Tibial artery (tissue), 4 donors: ENCODE measurements around the gene NDE1.
A peak's percentile ranks its signal among the peaks of the same experiment; 100 is the strongest.
"Not testable (repeated sequence)": the region's sequence is repeated elsewhere in the genome, so short reads cannot be mapped to it uniquely, and the experiment has no call there.

Experiments
- DNase-seq, 2 donors: peaks; one replicate each; pipeline ENCODE4 v3.0.0-alpha.2; 2019
- H3K27ac ChIP-seq, 2 donors: fragments of 200-600 bp; sonication (generic) in 1 of 2; 1 replicate in 1 of 2; 2 replicates in 1 of 2; pipeline ENCODE4 v1.5.1; 2018 to 2019; ENCODE audit warnings: mild to moderate bottlenecking in 1 of 2
- H3K27me3 ChIP-seq, 2 donors: fragments of 200-600 bp; sonication (generic) in 1 of 2; one replicate each; pipeline versions ENCODE4 v1.5.1 to v1.6.0; 2016 to 2019
- H3K36me3 ChIP-seq, 3 donors: fragments of 200-600 bp; sonication (generic) in 2 of 3; one replicate each; pipeline ENCODE4 v1.5.1; 2016 to 2019; ENCODE audit warnings: mild to moderate bottlenecking in 2 of 3
- H3K4me1 ChIP-seq, 4 donors: fragments of 200-600 bp; sonication (generic) in 2 of 4; 1 replicate in 3 of 4; 2 replicates in 1 of 4; pipeline ENCODE4 v1.5.1; 2016 to 2019
- H3K4me3 ChIP-seq, 2 donors: fragments of 200-600 bp; sonication (generic) in 1 of 2; 1 replicate in 1 of 2; 2 replicates in 1 of 2; pipeline ENCODE4 v1.5.1; 2018 to 2019; ENCODE audit warnings: mild to moderate bottlenecking in 2 of 2
- H3K9me3 ChIP-seq, 3 donors: fragments of 200-600 bp; sonication (generic) in 1 of 3; one replicate each; pipeline ENCODE4 v1.5.1; 2016 to 2019
- intact Hi-C: fragments of 100-400 bp; cut with DNase I; formaldehyde crosslinking; loops from one replicate; pipeline ENCODE4 v1.15.0; 2023; ENCODE audit warnings: low total_unique reads
- TF ChIP-seq, protein P1 (sequence below), 2 experiments: fragments of 200-600 bp in 1 of 2; fragments of 450-650 bp in 1 of 2; IDR thresholded peaks; one replicate each; pipeline ENCODE4 v1.5.1; 2017 to 2019; ENCODE audit warnings: antibody characterized with exemption in 2 of 2, mild to moderate bottlenecking in 1 of 2, moderate library complexity in 1 of 2

Gene NDE1

DNA sequence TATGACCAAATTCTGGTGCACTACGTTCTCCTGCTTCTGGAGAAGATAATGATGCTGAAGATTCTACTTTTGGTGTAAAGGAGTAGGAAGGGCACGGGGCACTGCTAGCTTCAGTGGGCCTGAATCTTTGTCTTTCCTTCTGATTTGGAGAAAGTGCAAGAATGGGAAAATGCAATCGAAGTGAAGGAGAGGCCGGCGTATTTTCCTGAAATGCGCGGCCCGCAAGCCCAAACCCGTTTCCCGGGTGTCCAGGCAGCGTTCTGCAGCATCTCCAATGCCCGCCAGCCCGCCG is 372 bp upstream of the NDE1 start:
- no peaks in the 10 kb centered on the region for H3K9me3 ChIP-seq
- intact Hi-C loops: no loop called here
- H3K4me3 ChIP-seq: peak overlapping the region; percentile 63 to 81
- no peaks in the 10 kb centered on the region for H3K36me3 ChIP-seq
- H3K4me1 ChIP-seq: peaks cover 0 to 33% (median 17%) of the 10 kb centered on the region in 4 donors
- TF ChIP-seq, protein P1, sequence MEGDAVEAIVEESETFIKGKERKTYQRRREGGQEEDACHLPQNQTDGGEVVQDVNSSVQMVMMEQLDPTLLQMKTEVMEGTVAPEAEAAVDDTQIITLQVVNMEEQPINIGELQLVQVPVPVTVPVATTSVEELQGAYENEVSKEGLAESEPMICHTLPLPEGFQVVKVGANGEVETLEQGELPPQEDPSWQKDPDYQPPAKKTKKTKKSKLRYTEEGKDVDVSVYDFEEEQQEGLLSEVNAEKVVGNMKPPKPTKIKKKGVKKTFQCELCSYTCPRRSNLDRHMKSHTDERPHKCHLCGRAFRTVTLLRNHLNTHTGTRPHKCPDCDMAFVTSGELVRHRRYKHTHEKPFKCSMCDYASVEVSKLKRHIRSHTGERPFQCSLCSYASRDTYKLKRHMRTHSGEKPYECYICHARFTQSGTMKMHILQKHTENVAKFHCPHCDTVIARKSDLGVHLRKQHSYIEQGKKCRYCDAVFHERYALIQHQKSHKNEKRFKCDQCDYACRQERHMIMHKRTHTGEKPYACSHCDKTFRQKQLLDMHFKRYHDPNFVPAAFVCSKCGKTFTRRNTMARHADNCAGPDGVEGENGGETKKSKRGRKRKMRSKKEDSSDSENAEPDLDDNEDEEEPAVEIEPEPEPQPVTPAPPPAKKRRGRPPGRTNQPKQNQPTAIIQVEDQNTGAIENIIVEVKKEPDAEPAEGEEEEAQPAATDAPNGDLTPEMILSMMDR (IDR thresholded peaks at IDR 0.05): no peak
- H3K27ac ChIP-seq: peak overlapping the region; percentile 88 to 90
- no peak for DNase-seq
- no peaks in the 10 kb centered on the region for H3K27me3 ChIP-seq

DNA sequence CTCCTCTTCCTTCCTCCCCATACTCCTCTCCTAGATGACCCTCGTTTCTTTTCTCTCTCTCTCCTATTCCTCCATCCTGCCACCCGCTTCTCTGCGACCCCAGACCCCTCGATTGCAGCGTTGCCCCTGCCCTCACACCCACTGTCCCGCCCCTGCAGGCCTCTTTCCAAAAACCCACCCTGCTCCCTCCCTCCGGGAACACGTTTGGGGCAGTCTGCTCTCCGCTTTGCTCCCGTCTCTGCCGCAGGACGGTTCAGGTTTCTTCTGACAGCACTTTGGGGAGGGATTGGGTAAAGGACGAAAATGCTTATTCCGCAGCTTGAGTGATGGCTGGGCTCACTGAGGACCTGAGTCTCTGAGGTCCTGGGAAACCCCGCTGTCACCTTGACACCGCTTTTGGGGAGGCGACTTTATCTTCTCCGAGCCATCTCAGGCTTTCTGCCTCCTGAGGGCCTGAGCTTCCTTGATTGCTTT is 690 bp downstream of the NDE1 start:
- TF ChIP-seq, protein P1 (IDR thresholded peaks at IDR 0.05): no peak

DNA sequence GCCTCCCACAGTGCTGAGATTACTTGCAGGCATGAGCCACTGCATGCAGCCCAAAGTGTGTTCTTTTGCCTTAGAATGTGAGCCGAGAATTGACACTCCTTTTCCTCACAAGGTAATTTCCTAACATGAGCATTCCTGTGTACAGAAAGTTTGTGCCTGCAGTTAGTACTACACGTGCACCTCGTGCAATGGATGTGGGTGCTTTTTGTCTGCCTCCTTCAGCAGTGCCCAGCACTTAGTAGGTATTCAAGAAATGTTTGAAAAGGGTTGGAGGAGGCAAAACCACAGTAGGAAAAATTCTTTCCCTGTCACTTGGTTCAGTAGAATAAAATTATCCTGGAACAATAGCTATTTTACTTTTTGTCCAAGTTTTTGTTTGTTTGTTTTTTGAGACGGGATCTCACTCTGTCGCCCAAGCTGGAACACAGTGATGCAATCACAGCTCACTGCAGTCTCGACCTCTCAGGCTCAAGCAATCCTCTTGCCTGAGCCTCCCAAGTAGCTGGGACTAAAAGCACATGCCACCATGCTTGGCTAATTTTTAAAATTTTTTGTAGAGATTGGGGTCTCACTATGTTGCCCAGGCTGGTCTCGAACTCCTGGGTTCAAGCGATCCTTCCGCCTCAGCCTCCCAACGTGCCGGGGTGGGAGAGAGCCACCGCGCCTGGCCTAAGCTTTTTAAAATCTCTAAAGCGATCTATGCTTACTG is 2.4 kb downstream of the NDE1 start:
- Histone ChIP-seq H3K36me3 (no peaks in the 10 kb centered on the region), H3K27ac (peak overlapping the region in 1 of 2 donors; percentile 25), H3K9me3 (no peaks in the 10 kb centered on the region), H3K4me3 (no peak overlapping the region), H3K27me3 (no peaks in the 10 kb centered on the region), H3K4me1 (peaks cover 0 to 33% (median 17%) of the 10 kb centered on the region in 4 donors)
- intact Hi-C loops: no loop called here
- no peak for DNase-seq
- TF ChIP-seq, protein P1 (IDR thresholded peaks at IDR 0.05): no peak

More for the DNA sequence above, 690 bp downstream of the NDE1 start:
- Histone ChIP-seq H3K27ac (peak overlapping the region; percentile 88 to 90), H3K27me3 (no peaks in the 10 kb centered on the region), H3K4me1 (peaks cover 0 to 33% (median 17%) of the 10 kb centered on the region in 4 donors), H3K4me3 (peak overlapping the region; percentile 63 to 81), H3K36me3 (no peaks in the 10 kb centered on the region), H3K9me3 (no peaks in the 10 kb centered on the region)
- intact Hi-C loops: no loop called here
- peak; percentile 46 to 72 for DNase-seq

DNA sequence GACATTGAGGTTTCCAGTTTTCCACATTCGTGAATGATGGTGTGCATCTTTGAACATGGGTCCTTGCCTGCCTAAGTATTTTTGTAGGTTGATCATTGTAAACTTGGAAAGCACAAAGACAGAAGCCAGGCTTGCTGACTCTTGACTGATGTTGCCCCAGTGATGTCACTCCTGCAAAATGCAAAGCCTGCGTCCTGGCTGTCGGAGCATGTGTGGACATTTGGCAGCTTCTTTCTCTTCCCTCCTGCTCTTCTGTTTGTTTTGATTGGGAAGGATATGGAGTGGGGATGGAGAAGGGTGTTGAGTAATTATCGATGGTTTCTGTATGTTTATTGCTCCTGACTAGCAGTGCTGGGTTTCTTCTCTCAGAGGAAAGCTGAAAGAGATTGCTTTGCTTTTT is 3.2 kb downstream of the NDE1 start:
- intact Hi-C loops: no loop called here
- Histone ChIP-seq H3K27me3 (no peaks in the 10 kb centered on the region), H3K4me3 (no peak overlapping the region), H3K27ac (peak overlapping the region in 1 of 2 donors; percentile 25), H3K36me3 (no peaks in the 10 kb centered on the region), H3K9me3 (no peaks in the 10 kb centered on the region), H3K4me1 (peaks cover 0 to 33% (median 17%) of the 10 kb centered on the region in 4 donors)
- no peak for DNase-seq
- TF ChIP-seq, protein P1 (IDR thresholded peaks at IDR 0.05): no peak

DNA sequence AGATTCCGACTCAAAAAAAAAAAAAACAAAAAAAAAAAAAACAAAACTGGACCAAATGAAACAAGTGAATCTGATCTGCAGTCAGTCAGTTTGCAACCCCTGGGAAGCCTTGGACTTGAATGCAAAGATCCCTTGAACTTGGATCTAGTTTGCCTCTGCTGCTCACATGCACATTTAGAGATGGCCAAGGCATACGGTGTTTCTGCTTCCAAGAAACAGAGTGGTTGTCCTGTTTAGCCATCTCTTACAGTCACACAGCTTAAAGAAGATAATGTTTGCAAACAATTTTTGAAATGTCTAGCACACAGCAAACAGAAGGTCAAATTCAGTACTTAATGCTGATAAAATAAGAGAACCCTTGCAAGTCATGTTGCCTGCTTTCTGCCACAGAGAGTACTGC is 4.5 kb downstream of the NDE1 start:
- Histone ChIP-seq H3K27ac (no peak overlapping the region), H3K4me3 (no peak overlapping the region), H3K27me3 (no peaks in the 10 kb centered on the region), H3K9me3 (no peaks in the 10 kb centered on the region), H3K4me1 (peaks cover 0 to 29% (median 15%) of the 10 kb centered on the region in 4 donors), H3K36me3 (no peaks in the 10 kb centered on the region)
- TF ChIP-seq, protein P1 (IDR thresholded peaks at IDR 0.05): no peak
- no peak for DNase-seq
- intact Hi-C loops: no loop called here

DNA sequence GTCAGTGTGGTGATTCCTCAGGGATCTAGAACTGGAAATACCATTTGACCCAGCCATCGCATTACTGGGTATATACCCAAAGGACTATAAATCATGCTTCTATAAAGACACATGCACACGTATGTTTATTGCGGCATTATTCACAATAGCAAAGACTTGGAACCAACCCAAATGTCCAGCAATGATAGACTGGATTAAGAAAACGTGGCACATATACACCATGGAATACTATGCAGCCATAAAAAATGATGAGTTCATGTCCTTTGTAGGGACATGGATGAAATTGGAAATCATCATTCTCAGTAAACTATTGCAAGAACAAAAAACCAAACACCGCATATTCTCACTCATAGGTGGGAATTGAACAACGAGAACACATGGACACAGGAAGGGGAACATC is 5.5 kb downstream of the NDE1 start:
- H3K4me3 ChIP-seq, intact Hi-C loops, H3K27me3 ChIP-seq, H3K9me3 ChIP-seq, H3K27ac ChIP-seq, H3K36me3 ChIP-seq, DNase-seq: not testable (repeated sequence)
- H3K4me1 ChIP-seq: peaks cover 0 to 34% (median 15%) of the 10 kb centered on the region in 4 donors
